Lower leg skin (tissue), 4 donors: ENCODE measurements around the gene ETFDH. TPM values are rescaled to one million over a fixed set of nuclear protein-coding genes. Genes with fewer than 3 reads are reported as not detected.

Experiments
- DNase-seq, 2 donors: peaks; one replicate each; pipeline ENCODE4 v3.0.0-alpha.2; 2019; ENCODE audit warnings: low spot score in 2 of 2
- H3K4me3 ChIP-seq: fragments of 200-600 bp; sonication (generic); 2 replicates; pipeline ENCODE4 v1.5.1; 2017; ENCODE audit warnings: mild to moderate bottlenecking, low read depth; ENCODE audit not compliant: poor library complexity, severe bottlenecking
- CTCF ChIP-seq, 3 donors: fragments of 450-650 bp; IDR thresholded peaks; one replicate each; pipeline ENCODE4 v1.5.1; 2016; ENCODE audit warnings: antibody characterized with exemption in 3 of 3, mild to moderate bottlenecking in 3 of 3, moderate library complexity in 2 of 3
- POLR2A ChIP-seq, 2 donors: fragments of 450-650 bp; IDR thresholded peaks; one replicate each; pipeline ENCODE4 v1.6.1; 2016 to 2017; ENCODE audit warnings: antibody characterized with exemption in 2 of 2, mild to moderate bottlenecking in 1 of 2, moderate library complexity in 1 of 2
- WGBS, 2 donors: methylation state at CpG; one replicate each; pipeline ENCODE4 v1.1.5; 2018; 5-methylcytosine and 5-hydroxymethylcytosine counted together
- intact Hi-C: fragments of 100-400 bp; cut with DNase I; formaldehyde crosslinking; loops from one replicate; pipeline ENCODE4 v1.15.0; 2023; ENCODE audit warnings: low total_unique reads
- total RNA-seq, 4 donors: library from RNA; depleted of rRNA; stranded (reverse); fragments of >200 nt; gene quantifications; one replicate each; pipeline ENCODE4 v1.1.0, GENCODE V29; 2016

The ETFDH gene
- total RNA-seq, 4 donors from 2014 or later = 34.6 to 118 (median 58.4) TPM

DNA sequence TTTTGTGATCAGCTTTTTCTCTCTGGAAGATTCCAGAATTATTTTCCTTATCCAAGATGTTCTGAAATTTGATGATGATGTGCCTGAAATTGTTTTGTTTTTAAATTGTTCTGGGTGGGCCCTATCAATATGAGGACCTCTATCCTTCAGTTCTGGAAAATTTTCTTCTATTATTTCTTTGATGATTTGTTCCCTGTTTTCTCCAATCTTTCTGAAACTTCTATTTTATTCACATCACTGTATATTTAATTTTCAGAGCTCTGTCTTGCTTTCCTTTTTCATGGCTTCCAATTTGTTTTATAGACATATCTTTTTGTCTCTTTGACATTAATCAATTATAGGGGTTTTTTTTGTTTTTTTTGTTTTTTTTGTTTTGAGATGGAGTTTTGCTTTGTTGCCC is 84.5 kb downstream of the ETFDH start:
- TF ChIP-seq POLR2A (IDR thresholded peaks at IDR 0.05) (no peak), CTCF (IDR thresholded peaks at IDR 0.05) (no peak)
- DNase-seq = no peak
- no peak overlapping the region for H3K4me3 ChIP-seq
- intact Hi-C loops = no loop called here

DNA sequence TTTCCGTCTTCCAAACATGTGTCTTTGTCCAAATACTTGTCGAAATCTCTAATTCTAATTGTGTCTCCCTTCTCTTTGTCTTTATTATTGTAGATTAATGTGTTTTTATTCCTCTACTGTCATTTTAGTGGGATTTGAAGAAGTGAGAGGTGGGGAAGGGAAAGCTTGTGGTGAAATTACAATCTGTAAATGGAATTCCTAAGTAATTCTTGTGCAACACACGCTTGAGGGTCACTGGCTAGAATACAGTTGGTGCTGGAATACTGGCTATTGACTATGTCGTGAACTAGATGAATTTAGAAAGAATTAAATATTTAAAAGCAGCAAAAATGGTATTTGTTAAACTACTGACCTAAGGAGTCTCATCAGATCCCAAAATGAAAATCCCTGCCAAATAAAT is 86.0 kb downstream of the ETFDH start:
- intact Hi-C loops = no loop called here
- no peak for DNase-seq
- TF ChIP-seq POLR2A (IDR thresholded peaks at IDR 0.05) (no peak), CTCF (IDR thresholded peaks at IDR 0.05) (no peak)
- WGBS, 2 donors = 68 to 86% methylated on average over 4 of the region's 4 CpGs
- no peak overlapping the region for H3K4me3 ChIP-seq

DNA sequence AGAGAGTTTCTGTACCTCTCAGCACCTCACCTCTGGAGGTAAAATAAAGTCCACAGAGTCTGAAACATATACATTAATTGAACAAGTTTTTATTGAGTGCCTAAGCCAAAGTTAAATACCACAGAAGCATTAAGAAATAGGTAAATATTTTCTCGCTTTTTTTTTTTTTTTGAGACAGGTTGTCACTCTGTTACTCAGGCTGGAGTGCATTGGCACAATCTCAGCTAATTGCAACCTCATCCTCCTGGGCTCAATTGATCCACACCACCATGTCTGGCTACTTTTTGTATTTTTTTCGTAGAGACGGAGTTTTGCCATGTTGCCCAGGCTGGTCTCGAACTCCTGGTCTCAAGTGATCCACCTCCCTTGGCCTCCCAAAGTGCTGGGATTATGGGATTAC is 86.6 kb downstream of the ETFDH start:
- DNase-seq = no peak
- intact Hi-C loops = no loop called here
- TF ChIP-seq CTCF (IDR thresholded peaks at IDR 0.05) = no peak
- no peak for TF ChIP-seq POLR2A (IDR thresholded peaks at IDR 0.05)
- H3K4me3 ChIP-seq = no peak overlapping the region
- WGBS, 2 donors = 80 to 86% methylated on average over 4 of the region's 4 CpGs

Other genes starting within 250 kb of the ETFDH start
- under 1 TPM in 1 of 4 donors, not detected in 3; 0.10 TPM for gene RXFP1, start 150.4 kb upstream of the ETFDH start, total RNA-seq
- gene C4orf46, start 409 bp upstream of the ETFDH start, total RNA-seq = 1 to 10 TPM; 1.1 to 3.1 (median 1.5) TPM
- gene PPID, start 51.1 kb downstream of the ETFDH start, total RNA-seq = 10 to 100 TPM; 10.6 to 24.1 (median 17.9) TPM
- 10 to 100 TPM; 20.5 to 47.5 (median 38.8) TPM for gene FNIP2, start 96.7 kb downstream of the ETFDH start, total RNA-seq